Esophagus muscularis mucosa (tissue), 4 donors: ENCODE data around the gene LRRC8E. TPM values are rescaled to one million over a fixed set of nuclear protein-coding genes. Genes with fewer than 3 reads are reported as not detected.

Experiments used
- DNase-seq: peaks from one replicate; pipeline ENCODE4 v3.0.0-alpha.2; 2017; ENCODE audit errors: extremely low spot score
- H3K27ac ChIP-seq, 4 donors: fragments of 200-600 bp; sonication (generic); replicated peaks in 1 of 4; 1 replicate in 3 of 4; 2 replicates in 1 of 4; pipeline ENCODE4 v1.5.1; 2016 to 2019; ENCODE audit warnings: mild to moderate bottlenecking in 1 of 4
- H3K27me3 ChIP-seq, 4 donors: fragments of 200-600 bp; sonication (generic); one replicate each; pipeline versions ENCODE4 v1.5.1 to v1.6.0; 2016 to 2019
- H3K36me3 ChIP-seq, 4 donors: fragments of 200-600 bp; sonication (generic); one replicate each; pipeline ENCODE4 v1.5.1; 2016 to 2019
- H3K4me1 ChIP-seq, 4 donors: fragments of 200-600 bp; sonication (generic); one replicate each; pipeline ENCODE4 v1.5.1; 2016 to 2019
- H3K4me3 ChIP-seq, 4 donors: fragments of 200-600 bp; sonication (generic); 1 replicate in 2 of 4; 2 replicates in 2 of 4; pipeline ENCODE4 v1.5.1; 2016 to 2019; ENCODE audit warnings: mild to moderate bottlenecking in 4 of 4, moderate library complexity in 1 of 4
- H3K9me3 ChIP-seq, 4 donors: fragments of 200-600 bp; sonication (generic); 1 replicate in 3 of 4; 2 replicates in 1 of 4; pipeline ENCODE4 v1.5.1; 2016 to 2019
- EP300 ChIP-seq: sonication (generic); formaldehyde crosslinking; IDR thresholded peaks from one replicate; pipeline ENCODE4 v1.6.1; 2017; ENCODE audit warnings: antibody characterized with exemption
- POLR2A ChIP-seq: fragments of 450-650 bp; IDR thresholded peaks from one replicate; pipeline ENCODE4 v1.6.1; 2017; ENCODE audit warnings: antibody characterized with exemption, moderate library complexity, mild to moderate bottlenecking, low read depth
- POLR2AphosphoS5 ChIP-seq, 2 donors: sonication (generic); formaldehyde crosslinking; IDR thresholded peaks; one replicate each; pipeline ENCODE4 v1.6.1; 2017; ENCODE audit warnings: antibody characterized with exemption in 2 of 2
- WGBS: methylation state at CpG from one replicate; pipeline ENCODE4 v1.1.5; 2018; 5-methylcytosine and 5-hydroxymethylcytosine counted together
- intact Hi-C: fragments of 100-400 bp; cut with DNase I; formaldehyde crosslinking; loops from one replicate; pipeline ENCODE4 v1.15.1; 2023
- total RNA-seq, 4 donors: library from RNA; depleted of rRNA; stranded (reverse); fragments of >200 nt; gene quantifications; one replicate each; pipeline versions ENCODE4 v1.1.0 to v1.2.1, GENCODE V29; 2016
- TF ChIP-seq, protein P1 (sequence below), 3 experiments: fragments of 200-600 bp in 2 of 3; fragments of 450-650 bp in 1 of 3; sonication (generic) in 2 of 3; IDR thresholded peaks; one replicate each; pipeline ENCODE4 v1.5.1; 2017 to 2019; ENCODE audit warnings: antibody characterized with exemption in 3 of 3, mild to moderate bottlenecking in 2 of 3, moderate library complexity in 1 of 3

The LRRC8E gene
- total RNA-seq = 1 to 10 TPM in 1 of 4 donors, under 1 TPM in 2, not detected in 1; 0.33 to 1.0 (median 0.46) TPM

DNA sequence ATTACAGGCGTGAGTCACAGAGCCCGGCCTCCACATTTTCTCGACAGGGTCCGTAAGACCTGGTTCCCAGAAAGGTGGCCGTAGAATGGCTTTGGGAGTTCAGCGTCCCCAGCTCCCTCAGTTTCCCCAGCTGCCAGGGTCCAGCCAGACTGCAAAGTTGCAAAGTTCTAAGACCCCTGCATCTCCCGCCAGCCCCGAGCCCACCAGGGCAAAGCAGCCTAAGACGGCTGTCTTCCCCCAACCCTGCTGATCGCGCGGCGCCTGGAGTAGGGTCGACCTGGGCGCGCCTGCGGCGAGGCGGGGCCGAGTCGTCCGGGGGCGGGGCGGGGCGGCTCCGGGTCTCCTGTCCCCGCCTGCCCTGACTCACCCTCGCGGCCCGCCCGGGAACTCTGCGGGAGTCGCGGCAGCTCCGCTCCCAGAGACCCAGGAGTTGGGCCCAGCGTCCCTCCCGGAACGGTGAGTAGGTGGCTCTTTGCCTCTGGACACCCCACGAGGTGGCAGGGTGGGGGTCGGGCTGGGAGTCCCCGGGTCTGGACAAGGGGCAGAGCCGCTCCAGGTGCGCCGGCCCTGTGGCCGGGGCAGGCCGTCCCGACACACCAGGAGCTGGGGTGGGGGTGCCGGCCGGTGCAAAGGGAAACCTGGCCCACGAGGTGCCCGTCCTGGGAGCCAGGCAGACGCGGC is at the start of gene LRRC8E:
Gene LRRC8E, plus strand, starts transcription at position 366 of the 681 bp plus-strand sequence. CDS start 7,094 bp downstream, outside the sequence.
- peaks cover 0 to 46% (median 10%) of the 10 kb centered on the region in 4 donors for H3K27me3 ChIP-seq

DNA sequence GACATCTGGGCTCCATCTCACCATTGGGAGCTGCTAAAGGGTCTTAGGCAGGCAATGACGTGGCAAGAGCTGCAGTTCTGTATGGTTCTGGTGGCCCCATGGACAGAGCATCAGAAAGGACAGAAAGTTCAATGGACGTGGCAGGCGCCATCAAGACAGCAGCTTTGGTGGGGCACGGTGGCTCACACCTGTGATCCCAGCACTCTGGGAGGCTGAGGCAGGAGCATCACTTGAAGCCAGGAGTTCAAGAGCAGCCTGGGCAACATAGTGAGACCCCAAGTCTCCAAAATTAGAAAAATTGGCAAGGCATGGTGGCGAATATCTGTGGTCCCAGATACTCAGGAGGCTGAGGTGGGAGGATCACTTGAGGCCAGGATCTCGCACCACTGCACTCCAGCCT is 48.8 kb upstream of the LRRC8E start:
- intact Hi-C loops = no loop called here
- Histone ChIP-seq H3K36me3 (no peaks in the 10 kb centered on the region), H3K4me1 (no peaks in the 10 kb centered on the region), H3K4me3 (no peak overlapping the region), H3K27ac (no peak overlapping the region), H3K27me3 (no peaks in the 10 kb centered on the region), H3K9me3 (no peaks in the 10 kb centered on the region)
- TF ChIP-seq, protein P1, sequence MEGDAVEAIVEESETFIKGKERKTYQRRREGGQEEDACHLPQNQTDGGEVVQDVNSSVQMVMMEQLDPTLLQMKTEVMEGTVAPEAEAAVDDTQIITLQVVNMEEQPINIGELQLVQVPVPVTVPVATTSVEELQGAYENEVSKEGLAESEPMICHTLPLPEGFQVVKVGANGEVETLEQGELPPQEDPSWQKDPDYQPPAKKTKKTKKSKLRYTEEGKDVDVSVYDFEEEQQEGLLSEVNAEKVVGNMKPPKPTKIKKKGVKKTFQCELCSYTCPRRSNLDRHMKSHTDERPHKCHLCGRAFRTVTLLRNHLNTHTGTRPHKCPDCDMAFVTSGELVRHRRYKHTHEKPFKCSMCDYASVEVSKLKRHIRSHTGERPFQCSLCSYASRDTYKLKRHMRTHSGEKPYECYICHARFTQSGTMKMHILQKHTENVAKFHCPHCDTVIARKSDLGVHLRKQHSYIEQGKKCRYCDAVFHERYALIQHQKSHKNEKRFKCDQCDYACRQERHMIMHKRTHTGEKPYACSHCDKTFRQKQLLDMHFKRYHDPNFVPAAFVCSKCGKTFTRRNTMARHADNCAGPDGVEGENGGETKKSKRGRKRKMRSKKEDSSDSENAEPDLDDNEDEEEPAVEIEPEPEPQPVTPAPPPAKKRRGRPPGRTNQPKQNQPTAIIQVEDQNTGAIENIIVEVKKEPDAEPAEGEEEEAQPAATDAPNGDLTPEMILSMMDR (IDR thresholded peaks at IDR 0.05) = no peak
- TF ChIP-seq POLR2AphosphoS5 (IDR thresholded peaks at IDR 0.05) (no peak), EP300 (no peak), POLR2A (no peak)
- 96% methylated on average over 6 of the region's 6 CpGs for WGBS
- DNase-seq = no peak

More for the DNA sequence above, at the start of gene LRRC8E:
- H3K4me1 ChIP-seq = peaks cover 5 to 8% (median 7%) of the 10 kb centered on the region in 4 donors
- H3K27ac ChIP-seq = no peak within 1 kb of the TSS
- H3K9me3 ChIP-seq = no peaks in the 10 kb centered on the region
- intact Hi-C loops = no loop called here
- no peaks in the 10 kb centered on the region for H3K36me3 ChIP-seq
- H3K4me3 ChIP-seq = peak within 1 kb of the TSS; percentile 36 to 55 (median 42)
- no peak for DNase-seq
- no peak for TF ChIP-seq POLR2AphosphoS5 (IDR thresholded peaks at IDR 0.05)
- TF ChIP-seq EP300 = no peak
- TF ChIP-seq, protein P1 (IDR thresholded peaks at IDR 0.05) = no peak
- no peak for TF ChIP-seq POLR2A
- 32% methylated on average over 20 of the region's 53 CpGs for WGBS

DNA sequence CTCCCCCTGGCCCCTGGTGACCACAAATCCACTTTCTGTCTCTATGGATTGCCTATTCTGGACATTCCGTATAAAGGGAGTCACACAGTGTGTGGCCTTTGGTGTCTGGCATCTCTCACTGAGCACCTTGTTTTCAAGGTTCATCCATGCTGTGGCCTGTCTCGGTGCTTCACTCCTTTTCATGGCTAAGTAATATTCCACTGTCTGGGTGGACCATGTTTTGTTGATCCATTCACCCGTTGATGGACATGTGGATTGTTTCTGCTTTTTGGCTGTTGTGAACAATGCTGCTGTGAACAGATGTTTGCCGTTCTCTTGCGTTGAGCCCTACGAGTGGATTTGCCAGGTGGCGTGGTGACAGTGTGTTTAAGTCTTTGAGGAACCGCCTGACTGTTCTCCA is 47.7 kb upstream of the LRRC8E start:
- TF ChIP-seq POLR2AphosphoS5 (IDR thresholded peaks at IDR 0.05) = no peak
- no peak for TF ChIP-seq POLR2A
- TF ChIP-seq, protein P1 (IDR thresholded peaks at IDR 0.05) = no peak
- no peak for TF ChIP-seq EP300
- Histone ChIP-seq H3K4me1 (no peaks in the 10 kb centered on the region), H3K27ac (no peak overlapping the region), H3K27me3 (no peaks in the 10 kb centered on the region), H3K9me3 (no peaks in the 10 kb centered on the region), H3K4me3 (no peak overlapping the region), H3K36me3 (no peaks in the 10 kb centered on the region)
- DNase-seq = no peak
- 82% methylated on average over 8 of the region's 8 CpGs for WGBS
- intact Hi-C loops = no loop called here

DNA sequence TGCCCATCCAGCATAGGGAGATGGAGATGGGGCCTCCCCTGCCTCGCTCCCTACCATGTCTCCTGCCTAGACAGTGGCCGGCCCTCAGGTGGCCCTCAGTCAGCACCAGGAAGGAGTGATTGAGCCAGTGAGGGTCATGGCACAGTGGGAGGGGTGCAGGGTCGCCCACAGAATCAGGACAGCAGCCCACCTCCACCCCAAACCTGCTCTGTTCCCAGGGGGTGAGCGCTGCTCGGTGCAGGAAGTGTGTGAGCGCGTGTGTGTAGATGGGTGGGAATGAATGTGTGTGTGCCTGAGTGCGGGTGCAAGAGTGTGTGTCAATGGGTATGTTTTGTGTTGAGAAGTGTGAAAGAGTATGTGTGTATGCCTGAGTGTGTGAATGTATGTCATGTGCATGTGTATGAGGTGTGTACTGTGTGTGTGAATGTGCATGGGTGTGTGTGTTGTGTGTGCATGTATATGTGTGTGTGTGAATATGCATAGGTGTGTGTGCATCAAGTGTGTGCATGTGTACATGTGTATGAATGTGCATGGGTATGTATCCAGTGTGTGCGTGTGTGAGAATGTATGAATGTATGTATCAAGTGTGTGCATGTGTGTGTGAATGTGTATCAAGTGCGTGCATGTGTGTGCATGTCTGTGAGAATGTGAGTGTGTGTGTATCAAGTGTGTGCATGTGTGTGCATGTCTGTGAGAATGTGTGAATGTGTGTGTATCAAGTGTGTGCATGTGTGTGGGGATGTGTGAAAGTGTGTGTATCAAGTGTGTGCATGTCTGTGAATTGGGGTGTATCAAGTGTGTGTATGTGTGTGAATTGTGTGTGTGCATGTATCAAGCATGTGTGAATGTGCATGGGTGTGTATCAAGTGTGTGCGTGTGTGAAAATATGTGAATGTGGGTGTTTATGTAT is 46.3 kb upstream of the LRRC8E start:
- Histone ChIP-seq H3K4me3 (no peak overlapping the region), H3K9me3 (no peaks in the 10 kb centered on the region), H3K27me3 (no peaks in the 10 kb centered on the region), H3K4me1 (no peaks in the 10 kb centered on the region), H3K36me3 (no peaks in the 10 kb centered on the region), H3K27ac (no peak overlapping the region)
- whole genome bisulfite sequencing = 91% methylated on average over 11 of the region's 11 CpGs
- TF ChIP-seq POLR2A (no peak), EP300 (no peak)
- no peak for DNase-seq
- intact Hi-C loops = no loop called here

DNA sequence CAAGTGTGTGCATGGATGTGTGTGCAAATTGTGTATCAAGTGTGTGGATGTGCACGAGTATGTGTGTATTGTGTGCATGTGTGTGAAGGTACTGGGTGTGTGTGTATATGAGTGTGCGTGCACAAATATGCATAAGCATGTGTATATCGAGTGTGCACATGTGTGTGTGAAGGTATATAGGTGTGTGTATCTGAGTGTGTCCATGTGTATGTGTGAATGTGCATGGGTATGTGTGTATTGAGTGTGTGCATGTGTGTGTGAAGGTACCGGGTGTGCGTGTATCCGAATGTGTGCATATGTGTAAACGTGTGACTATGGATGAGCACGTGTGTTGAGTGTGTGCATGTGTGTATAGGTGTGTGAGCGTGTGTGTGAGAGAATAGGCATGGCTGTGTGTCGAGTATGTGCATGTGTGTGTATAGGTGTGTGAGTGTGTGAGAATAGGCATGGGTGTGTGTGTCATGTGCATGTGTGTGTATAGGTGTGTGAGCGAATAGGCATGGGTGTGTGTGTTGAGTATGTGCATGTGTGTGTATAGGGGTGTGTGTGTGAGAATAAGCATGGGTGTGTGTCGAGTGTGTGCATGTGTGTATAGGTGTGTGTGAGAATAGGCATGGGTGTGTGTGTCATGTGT is 45.5 kb upstream of the LRRC8E start:
- no peak for DNase-seq
- Histone ChIP-seq H3K4me1 (no peaks in the 10 kb centered on the region), H3K4me3 (no peak overlapping the region), H3K9me3 (no peaks in the 10 kb centered on the region), H3K27me3 (no peaks in the 10 kb centered on the region), H3K27ac (no peak overlapping the region), H3K36me3 (peaks cover 0 to 4% (median 0%) of the 10 kb centered on the region in 4 donors)
- 92% methylated on average over 12 of the region's 12 CpGs for WGBS
- intact Hi-C loops = no loop called here
- TF ChIP-seq EP300 = no peak
- TF ChIP-seq POLR2A = no peak
- no peak for TF ChIP-seq POLR2AphosphoS5 (IDR thresholded peaks at IDR 0.05)
- TF ChIP-seq, protein P1 (IDR thresholded peaks at IDR 0.05) = no peak
